Upper lobe of right lung (tissue), 1 donor: ENCODE data around the gene TMEM151A. TPM values are rescaled to one million over a fixed set of nuclear protein-coding genes. Genes with fewer than 3 reads are reported as not detected.

Experiments used
- ATAC-seq: fragments of 200-7000 bp; cut with Tn5 transposase; one replicate; pipeline ENCODE4 v1.9.1; 2020; ENCODE audit warnings: mild to moderate bottlenecking, moderate library complexity
- DNase-seq: peaks from one replicate; pipeline ENCODE4 v3.0.0-alpha.2; 2020
- H3K27ac ChIP-seq: fragments of 200-600 bp; one replicate; pipeline ENCODE4 v1.8.0; 2022
- H3K27me3 ChIP-seq: fragments of 200-600 bp; one replicate; pipeline ENCODE4 v1.8.0; 2022; ENCODE audit warnings: mild to moderate bottlenecking
- H3K36me3 ChIP-seq: fragments of 200-600 bp; one replicate; pipeline ENCODE4 v1.8.0; 2022
- H3K4me1 ChIP-seq: fragments of 200-600 bp; one replicate; pipeline ENCODE4 v1.8.0; 2022
- H3K4me3 ChIP-seq: fragments of 200-600 bp; one replicate; pipeline ENCODE4 v1.8.0; 2022; ENCODE audit warnings: mild to moderate bottlenecking
- H3K9me3 ChIP-seq: fragments of 200-600 bp; one replicate; pipeline ENCODE4 v1.8.0; 2022
- CTCF ChIP-seq: fragments of 200-600 bp; IDR thresholded peaks from one replicate; pipeline ENCODE4 v1.8.0; 2022; ENCODE audit warnings: antibody characterized with exemption
- intact Hi-C: fragments of 100-400 bp; cut with DNase I; formaldehyde crosslinking; loops from one replicate; pipeline ENCODE4 v1.11.0; 2022
- total RNA-seq: library from RNA; stranded (reverse); fragmentation: NEBNext Ultra II Directional; extraction: Animal tissue kit (Norgen Biotek cat#: 25700); gene quantifications from one replicate; pipeline ENCODE4 v1.2.1, GENCODE V29; 2021
- donor health status: DM: no; HTN: yes; CAD: no; lungs with severe emphysema.

Gene TMEM151A
- total RNA-seq, 1 donor from 2014 or later: 0.41 TPM

DNA sequence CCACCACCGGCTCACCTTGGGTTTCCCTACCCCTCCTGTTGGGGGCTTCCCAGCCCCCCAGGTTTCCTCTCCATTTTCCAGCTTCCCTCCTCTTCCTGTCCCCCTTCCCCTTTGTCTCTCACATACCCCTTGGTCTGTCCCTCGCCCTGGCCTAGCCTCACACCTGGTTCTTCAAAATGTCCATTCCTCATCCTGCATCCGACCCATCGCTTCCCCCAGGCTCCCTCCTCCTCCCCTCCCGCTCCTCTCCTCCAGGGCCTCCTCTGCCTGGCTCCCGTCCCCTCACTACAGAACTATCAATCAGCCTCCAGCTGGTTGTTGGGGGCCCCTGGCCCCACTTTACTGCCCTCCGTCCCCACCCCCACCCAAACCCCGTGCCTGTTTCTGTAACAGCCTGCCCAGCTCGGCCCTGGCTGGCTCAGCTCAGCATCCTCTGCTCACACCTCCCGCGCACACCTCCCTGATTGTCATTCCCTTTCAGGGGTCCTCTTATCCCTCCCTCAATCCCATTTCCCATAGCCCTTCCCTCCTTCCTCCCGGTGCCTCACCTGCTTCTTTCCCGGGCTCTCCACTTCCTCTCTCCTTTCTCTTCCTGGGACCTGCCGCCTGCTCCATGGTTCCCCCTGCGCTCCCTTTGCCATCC is 12.5 kb upstream of the TMEM151A start:
- DNase-seq (no peak), ATAC-seq (no peak)
- H3K27ac ChIP-seq: no peak overlapping the region
- no peaks in the 10 kb centered on the region for H3K9me3 ChIP-seq
- H3K4me1 ChIP-seq: peaks cover 7% of the 10 kb centered on the region
- TF ChIP-seq CTCF: no peak
- no peaks in the 10 kb centered on the region for H3K27me3 ChIP-seq
- intact Hi-C loops: no loop called here
- H3K36me3 ChIP-seq: peaks cover 22% of the 10 kb centered on the region
- no peak overlapping the region for H3K4me3 ChIP-seq

GRCh38 chr11:66280428-66280827 is 11.3 kb upstream of the TMEM151A start:
- Histone ChIP-seq H3K27ac (no peak overlapping the region), H3K4me1 (peaks cover 7% of the 10 kb centered on the region), H3K4me3 (no peak overlapping the region), H3K36me3 (peaks cover 15% of the 10 kb centered on the region), H3K27me3 (no peaks in the 10 kb centered on the region), H3K9me3 (no peaks in the 10 kb centered on the region)
- TF ChIP-seq CTCF: no peak
- no peak for DNase-seq
- intact Hi-C loops: no loop called here
- no peak for ATAC-seq

DNA sequence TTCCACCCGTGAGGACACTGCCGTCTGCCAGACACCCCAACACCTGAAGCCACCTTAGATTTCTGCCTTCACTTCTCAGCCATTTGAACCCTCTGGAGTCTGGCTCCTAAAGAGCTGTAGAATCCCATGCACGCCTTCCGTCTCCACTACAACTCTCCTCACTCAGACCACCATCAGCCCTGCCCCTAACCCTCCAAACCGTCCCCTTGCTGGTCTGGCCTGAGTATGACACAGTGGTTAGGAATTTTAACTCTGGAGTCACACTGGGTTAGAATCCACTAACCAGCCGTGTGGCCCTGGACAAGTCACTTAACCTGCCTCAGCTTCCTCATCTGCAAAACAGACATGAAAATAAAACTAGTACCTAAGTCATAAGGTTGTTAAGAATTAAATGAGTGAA is 10.7 kb upstream of the TMEM151A start:
- H3K27me3 ChIP-seq: no peaks in the 10 kb centered on the region
- ATAC-seq (no peak), DNase-seq (no peak)
- H3K27ac ChIP-seq: no peak overlapping the region
- TF ChIP-seq CTCF: no peak
- H3K4me1 ChIP-seq: peaks cover 7% of the 10 kb centered on the region
- no peak overlapping the region for H3K4me3 ChIP-seq
- H3K9me3 ChIP-seq: no peaks in the 10 kb centered on the region
- H3K36me3 ChIP-seq: peaks cover 9% of the 10 kb centered on the region
- intact Hi-C loops: no loop called here

DNA sequence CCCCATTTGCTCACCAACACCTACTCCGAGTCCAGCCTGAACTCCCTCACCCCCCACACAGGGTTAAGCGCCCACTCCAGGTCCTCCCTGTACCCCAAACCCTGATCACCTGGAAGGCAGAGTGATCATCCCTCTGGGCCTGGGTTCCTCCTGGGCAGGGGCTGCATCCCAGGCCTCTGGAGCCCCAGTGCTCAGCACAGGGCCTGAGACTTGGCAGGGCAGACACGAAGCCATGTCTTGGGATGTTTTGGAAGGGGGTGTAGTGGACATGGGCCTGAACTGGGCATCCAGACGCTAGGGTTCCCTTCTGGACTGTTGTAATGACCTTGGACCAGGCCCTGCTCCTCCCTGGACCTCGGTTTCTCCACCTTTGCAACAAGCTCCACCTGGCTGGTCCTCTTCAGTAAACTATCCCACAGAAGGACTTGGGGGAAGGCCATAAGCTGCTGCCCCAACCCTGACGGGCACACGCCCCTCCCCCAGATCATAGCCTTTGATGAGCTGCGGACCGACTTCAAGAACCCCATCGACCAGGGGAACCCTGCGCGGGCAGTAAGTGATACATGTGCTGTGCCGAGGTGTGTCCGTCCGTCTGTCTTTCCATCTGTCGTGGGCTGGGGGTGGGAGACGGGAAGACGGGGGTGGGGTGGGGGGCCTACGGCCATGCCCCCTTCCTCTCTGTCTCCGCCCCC is 9.8 kb upstream of the TMEM151A start:
- ATAC-seq: no peak
- H3K4me3 ChIP-seq: no peak overlapping the region
- H3K36me3 ChIP-seq: peaks cover 6% of the 10 kb centered on the region
- intact Hi-C loops: no loop called here
- H3K9me3 ChIP-seq: no peaks in the 10 kb centered on the region
- H3K4me1 ChIP-seq: peaks cover 7% of the 10 kb centered on the region
- TF ChIP-seq CTCF: no peak
- no peak overlapping the region for H3K27ac ChIP-seq
- no peaks in the 10 kb centered on the region for H3K27me3 ChIP-seq
- DNase-seq: no peak

DNA sequence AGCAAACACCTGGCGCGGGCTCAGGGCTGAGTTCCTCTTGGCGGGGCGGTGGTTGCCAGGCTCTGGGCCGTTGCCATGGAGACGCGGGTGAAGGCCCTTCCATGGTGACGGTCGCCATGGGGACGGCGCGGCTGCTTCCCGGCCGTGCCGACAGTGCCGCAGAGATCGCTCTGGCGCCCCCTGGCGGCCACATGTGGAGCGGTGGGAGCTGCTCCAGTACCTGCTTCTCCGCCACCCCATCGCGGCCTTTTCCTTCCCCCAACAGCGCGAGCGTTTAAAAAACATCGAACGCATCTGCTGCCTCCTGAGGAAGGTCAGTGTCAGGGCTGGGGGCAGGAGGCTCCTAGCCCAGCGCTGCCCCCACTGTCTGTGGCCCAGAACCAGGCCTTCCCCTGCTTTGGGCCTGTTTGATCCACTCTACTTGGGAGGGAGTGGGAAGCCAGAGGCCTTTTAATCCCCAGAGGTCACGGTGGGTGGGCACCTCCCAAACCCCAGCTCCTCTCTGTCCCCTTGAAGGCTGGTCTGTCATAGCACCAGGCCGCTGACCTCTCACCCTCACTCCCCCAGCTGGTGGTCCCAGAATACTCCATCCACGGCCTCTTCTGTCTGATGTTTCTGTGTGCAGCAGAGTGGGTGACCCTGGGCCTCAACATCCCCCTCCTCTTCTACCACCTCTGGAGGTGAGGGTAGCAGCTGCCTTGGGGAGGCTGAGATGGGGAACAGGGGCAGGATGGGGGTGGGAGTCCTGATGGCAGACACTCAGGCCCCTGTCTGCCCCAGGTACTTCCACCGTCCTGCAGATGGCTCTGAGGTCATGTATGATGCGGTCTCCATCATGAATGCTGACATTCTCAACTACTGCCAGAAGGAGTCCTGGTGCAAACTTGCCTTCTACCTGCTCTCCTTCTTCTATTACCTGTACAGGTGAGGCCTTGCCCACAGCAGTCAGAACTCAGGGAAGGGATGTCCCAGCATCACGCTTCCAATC is 8.9 kb upstream of the TMEM151A start:
- H3K4me3 ChIP-seq: no peak overlapping the region
- intact Hi-C loops: no loop called here
- no peaks in the 10 kb centered on the region for H3K27me3 ChIP-seq
- TF ChIP-seq CTCF: peak; percentile 98
- peaks cover 6% of the 10 kb centered on the region for H3K36me3 ChIP-seq
- H3K9me3 ChIP-seq: no peaks in the 10 kb centered on the region
- H3K27ac ChIP-seq: no peak overlapping the region
- ATAC-seq (peak; percentile 92), DNase-seq (peak; percentile 99)
- H3K4me1 ChIP-seq: peaks cover 6% of the 10 kb centered on the region
